Stimulated activated CD8-positive, alpha-beta memory T cell treated with anti-CD3 and anti-CD28 coated beads, Interleukin-7, amount 100 ng/mL, for 48 hours (primary cell): Measurements from ENCODE around the gene OR56A5.

Experiments used
- DNase-seq, 2 donors: peaks; one replicate each; pipeline ENCODE4 v3.0.0-alpha.2; 2020; ENCODE audit warnings: low read depth in 1 of 2; ENCODE audit errors: extremely low read depth in 1 of 2

Gene OR56A5

DNA sequence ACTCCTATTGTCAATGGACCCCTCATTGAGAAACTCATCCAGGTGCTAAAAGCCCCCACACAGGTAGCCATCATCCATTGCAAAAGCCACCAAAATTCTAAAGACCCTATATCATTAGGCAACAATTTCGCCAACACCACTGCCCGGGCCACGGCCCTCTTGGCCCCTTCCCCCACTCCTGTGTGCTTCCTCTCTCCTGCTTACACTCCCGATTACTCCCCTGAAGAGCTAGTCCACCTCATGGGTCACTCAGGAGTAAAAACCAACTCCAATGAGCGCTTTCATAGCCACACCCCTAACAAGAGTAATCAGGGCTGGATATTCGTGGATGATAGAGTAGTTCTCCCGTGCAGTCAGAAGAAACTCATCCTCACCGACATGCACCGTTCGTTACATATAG is 35.2 kb downstream of the OR56A5 start:
- DNase-seq = no peak

DNA sequence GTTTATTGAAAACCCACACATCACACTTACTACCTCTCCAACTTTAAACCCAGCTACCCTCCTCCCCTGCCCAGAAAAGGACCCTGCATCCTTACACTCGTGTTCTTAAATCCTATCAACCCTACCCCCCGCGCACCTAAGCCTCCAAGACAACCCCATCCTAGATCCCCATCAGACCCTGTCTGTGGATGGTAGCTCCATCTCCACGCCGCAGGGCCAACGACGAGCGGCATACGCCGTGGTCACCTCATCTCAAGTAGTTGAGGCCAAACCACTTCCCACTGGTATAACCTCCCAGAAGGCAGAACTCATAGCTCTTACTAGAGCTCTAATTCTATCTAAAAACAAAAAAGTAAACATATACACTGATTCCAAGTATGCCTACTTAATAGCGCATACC is 35.6 kb downstream of the OR56A5 start:
- no peak for DNase-seq

DNA sequence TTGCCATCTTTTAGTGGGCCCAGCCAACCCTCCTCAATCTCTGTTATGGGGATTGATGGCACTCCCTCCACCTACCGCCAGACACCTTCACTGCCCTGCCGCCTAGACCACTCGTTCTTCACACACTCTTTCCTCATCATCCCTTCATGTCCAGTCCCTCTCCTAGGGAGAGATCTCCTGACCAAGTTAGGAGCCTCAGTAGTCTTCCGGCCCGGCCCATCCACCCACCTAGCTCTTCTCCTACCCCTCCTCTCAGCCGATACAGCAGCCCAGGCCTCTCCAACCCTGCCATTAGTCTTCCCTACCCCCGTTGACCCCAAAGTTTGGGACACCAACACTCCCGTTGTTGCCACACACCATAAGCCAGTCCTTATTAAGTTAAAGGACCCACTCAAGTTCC is 37.2 kb downstream of the OR56A5 start:
- no peak for DNase-seq

DNA sequence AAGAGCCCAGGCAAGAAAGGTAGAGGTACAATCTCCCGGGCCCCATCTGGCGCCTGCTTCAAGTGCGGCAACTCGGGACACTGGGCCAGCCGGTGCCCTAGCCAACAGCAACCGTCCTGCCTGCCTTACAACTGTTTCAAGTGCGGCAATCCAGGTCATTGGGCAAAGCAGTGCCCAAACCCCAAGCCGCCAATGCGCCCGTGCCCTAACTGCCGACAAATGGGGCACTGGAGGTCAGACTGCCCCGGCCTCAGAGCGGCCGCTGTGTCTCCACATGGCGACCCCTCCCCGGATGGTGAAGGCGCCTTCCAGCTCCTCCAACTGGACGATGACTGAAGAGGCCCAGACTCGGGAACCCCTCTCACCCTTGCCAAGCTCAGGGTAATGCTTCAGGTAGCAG is 37.7 kb downstream of the OR56A5 start:
- no peak for DNase-seq

DNA sequence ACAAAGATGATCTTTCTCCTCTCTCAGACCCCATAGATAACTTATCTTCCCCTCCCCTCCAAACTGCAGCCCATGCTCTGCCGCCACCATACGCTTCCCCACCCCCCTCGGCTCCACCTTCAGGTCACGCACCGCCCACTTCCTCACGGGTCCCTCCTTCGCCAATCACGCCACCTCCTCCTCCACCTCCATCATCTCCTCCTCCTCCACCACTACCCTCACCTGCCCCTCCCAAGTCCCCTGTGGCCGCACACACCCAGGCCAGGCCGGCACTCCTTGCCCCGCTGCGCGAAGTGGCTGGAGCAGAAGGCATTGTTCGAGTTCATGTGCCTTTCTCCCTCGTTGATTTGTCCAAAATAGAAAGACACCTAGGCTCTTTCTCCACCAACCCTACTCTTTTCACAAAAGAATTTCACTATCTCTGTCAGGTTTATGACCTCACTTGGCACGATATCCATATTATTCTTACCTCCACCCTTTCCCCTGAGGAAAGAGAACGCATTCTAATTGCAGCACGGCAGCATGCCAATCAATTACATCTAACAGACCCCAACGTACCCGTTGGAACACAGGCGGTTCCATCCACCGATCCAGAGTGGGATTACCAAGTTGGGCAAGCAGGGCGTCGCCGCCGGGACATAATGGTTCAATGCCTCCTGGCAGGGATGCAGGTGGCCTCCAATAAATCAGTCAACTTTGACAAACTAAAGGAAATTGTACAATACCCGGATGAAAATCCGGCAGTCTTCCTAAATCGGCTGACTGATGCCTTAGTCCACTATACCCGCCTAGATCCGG is 38.5 kb downstream of the OR56A5 start:
- DNase-seq = no peak

DNA sequence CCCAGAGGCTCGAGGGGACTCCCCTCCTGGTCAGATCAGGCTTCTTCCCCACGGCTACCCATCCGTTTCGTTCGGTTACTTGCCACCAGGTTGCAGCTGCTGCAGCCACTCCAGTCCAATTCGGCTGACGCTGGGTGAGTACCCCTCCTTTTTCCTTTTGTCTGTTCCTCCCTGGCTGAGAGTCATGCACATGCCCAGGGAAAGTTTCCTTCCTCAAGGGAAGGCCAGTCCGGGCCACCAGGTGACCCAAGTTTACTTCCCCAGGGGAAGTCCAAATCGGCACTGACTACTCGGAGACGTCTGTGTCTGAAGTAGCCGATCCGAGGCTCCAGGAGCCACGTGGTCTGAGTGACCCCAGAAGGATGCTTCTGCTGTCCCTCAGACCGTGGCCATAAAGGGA is 39.5 kb downstream of the OR56A5 start:
- no peak for DNase-seq

DNA sequence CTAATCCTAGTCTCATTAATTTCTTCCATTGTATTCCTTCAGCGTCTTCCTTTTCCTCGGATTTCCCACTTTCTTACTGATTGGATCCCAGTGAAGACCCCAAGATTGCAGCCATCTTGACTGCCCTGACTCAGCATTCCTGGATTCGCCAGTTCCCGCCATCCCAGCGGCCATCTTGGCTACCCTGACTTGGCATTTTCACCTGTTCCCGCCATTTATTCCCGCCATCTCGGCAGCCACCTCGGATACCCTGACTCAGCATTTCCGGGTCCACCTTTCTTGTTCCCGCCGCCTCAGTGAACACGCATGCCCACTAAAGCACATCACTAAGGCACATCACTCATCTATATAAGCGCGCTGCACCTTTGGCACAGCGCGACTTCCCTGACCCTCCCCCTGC is 40.0 kb downstream of the OR56A5 start:
- DNase-seq = no peak

DNA sequence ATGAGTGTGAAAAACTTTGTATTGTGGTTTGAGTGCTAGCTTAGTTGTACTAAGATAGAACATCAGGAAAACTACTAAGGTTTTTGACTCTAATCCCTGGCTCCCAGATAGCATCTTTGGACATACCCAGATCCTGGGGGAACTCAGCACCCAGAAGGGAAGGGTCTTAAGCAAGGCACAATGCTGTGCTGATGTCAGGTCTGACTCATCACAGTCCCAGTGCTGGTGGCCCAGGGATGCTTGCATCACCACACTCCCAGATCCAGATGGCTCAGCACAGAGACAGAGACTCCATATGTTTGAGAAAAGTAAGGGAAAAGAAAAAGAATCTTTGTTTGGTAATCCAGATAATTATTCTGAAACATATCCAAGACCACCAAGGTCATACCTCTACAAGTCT is 44.5 kb downstream of the OR56A5 start:
- no peak for DNase-seq

DNA sequence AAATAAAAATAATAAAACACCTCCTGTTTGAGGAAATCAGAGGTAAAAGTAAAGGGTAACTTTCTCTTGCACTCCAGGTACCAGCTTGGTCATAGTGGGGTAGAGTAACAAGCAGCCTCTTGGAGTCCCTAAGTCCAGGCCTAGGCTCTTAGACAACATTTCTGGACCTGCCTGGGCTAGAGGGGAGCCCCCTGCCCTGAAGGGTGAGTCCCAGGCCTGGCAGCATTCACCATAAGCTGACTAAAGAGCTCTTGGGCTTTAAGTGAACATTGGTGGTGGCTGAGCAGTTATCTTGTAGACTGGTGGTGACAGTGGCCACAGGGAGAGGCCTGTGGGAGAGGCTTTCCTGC is 44.9 kb downstream of the OR56A5 start:
- DNase-seq = no peak

DNA sequence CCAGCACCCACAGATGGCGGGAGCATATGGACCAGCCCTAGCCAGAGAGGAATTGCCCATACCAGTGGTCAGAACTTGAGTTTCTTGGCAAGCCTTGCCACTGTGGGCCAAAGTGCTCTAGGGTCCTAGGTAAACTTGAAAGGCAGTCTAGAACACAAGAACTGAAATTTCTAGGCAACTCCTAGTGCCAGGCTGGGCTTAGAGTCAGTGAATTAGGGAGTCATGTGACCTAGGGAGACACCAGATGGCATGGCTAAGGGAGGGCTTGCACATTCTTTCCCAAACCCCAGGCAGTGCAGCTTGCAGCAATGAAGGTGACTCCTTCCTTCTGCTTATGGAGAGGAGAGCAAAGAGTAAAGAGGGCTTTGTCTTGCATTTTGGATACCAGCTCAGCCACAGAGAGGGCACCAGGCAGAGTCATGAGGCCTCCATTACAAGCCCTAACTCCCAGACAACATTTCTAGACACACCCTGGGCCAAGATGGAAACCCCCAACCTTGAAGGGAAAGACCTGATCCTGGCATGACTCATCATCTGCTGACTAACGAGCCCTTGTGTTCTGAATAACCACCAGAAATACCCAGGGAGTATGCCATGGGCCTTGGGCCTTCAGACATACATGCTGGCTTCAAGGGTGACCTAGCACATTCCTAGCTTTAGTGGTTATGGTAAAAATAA is 45.4 kb downstream of the OR56A5 start:
- DNase-seq = peak in 1 of 2 donors; percentile 40
